GM19193 (cell line): ENCODE data around the gene RELB.

ENCODE experiments used
- POLR2A ChIP-seq: IDR thresholded peaks from 4 replicates; pipeline ENCODE4 v1.6.1; 2011; ENCODE audit not compliant: insufficient read depth, insufficient read length; ENCODE audit errors: extremely low read depth

The RELB gene

DNA sequence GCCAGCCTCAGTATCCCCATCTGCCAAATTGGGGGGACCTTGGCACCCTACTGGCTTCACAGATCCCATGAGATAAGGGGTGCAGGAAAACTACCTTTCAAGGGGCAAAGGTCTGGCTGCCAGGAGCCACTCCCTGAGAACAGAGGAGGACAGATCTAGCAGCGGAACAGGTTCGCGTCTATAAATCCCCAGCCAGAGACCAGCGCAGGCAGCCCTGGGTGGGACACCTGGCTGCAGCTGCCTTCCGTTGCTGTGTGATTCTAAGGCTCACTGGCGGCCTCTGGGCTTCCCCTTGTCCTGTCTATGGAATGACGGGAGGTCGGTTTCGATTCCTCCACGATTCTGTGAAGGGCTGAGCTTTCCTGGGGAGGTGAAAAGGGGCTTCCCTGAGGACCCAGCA lies 7.3 kb downstream of the RELB start:
- TF ChIP-seq POLR2A, result no peak

DNA sequence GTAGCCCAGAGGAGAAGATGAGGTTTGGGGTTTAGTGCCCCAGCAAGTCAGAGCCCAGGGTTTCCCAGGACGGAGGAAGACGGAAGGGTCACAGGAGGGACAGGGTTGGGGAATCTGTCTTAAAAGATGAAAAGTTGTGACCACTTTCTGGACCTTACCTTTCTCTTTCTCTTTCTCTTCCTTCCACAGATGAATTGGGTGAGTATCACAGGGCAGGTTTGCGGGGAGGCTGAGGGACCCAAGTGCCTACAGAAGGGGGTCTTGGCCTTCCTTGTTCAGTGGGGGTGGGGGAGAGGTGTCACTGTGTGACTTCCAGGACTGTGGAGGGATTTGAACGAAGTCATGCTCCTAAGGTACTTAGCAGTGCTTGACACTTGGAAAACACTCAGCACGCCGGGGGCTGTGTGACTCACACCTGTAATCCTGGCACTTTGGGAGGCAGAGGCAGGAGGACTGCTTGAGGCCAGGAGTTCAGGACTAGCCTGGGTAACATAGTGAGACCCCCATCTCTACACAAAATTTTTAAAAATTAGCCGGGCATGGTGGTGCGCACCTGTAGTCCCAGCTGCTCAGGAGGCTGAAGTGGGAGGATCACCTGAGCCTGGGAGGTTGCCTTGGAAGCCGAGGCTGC lies 8.5 kb downstream of the RELB start:
- TF ChIP-seq POLR2A, result no peak

DNA sequence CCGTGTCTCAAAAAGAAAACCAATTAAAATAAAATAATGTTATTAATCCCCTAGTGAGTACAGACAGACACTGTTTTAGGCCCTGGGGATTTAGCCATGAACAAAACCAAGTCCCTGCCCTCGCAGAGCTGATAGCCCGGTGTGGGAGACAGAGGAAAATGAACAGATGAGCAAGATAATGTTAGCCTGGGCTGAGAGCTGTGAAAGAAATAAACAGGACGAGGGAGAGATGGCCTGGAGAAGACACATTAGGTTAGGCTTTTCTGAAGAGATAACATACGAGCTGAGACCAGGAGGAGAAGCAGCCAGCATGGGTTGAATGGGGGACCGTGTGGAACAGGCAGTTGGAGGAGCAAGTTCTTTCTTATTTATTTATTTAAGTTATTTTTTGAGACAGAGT lies 9.0 kb downstream of the RELB start:
- TF ChIP-seq POLR2A, result peak; percentile 17

DNA sequence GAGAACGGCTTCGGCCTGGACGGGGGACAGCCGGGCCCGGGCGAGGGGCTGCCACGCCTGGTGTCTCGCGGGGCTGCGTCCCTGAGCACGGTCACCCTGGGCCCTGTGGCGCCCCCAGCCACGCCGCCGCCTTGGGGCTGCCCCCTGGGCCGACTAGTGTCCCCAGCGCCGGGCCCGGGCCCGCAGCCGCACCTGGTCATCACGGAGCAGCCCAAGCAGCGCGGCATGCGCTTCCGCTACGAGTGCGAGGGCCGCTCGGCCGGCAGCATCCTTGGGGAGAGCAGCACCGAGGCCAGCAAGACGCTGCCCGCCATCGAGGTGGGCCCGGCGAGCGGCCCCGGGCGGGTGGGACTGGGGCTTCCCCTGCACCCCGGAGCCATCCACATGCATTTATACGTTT lies 10.7 kb downstream of the RELB start:
- TF ChIP-seq POLR2A, result no peak

DNA sequence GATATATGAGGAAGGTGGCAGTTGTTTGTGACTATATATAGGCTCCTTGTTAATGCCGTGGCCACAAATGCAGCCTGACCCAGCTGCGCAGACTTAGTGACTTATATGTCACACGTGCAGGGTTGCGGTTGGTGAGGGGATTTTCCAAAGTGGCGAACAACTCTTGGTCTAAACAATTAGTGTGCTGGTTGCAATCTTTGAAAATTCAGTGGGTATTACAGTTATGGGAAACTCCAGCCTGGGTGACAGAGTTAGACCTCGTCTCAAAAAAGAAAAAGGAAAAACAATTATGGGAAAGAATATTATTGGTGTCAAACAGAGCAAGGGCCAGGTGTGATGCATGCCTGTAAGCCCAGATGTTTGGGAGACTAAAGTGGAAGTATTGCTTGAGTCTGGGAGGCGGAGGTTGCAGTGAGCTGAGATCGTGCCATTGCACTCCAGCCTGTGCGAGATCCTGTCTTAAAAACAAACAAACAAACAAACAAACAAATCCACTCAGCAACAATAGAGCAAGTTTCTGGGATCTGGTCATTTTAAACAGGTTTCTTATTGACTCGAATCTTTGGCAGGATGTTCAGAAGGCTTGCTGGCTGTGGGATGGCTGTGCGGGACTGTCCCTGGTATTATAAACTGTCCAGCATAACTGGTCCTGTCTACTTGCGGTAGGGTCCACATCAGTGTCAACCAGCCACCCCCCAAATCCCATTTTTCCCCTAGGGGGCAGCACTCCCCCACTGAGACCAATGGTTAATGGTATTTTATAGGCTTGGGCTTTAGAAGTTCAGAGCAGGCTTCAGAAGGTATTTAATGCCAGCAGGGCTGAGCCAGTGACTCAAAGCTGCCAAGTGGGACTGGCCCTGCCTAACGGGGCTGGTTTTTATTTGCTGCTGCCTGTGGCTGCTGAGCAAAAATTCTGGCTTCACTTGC lies 15.4 kb downstream of the RELB start:
- peak; percentile 27 for TF ChIP-seq POLR2A

DNA sequence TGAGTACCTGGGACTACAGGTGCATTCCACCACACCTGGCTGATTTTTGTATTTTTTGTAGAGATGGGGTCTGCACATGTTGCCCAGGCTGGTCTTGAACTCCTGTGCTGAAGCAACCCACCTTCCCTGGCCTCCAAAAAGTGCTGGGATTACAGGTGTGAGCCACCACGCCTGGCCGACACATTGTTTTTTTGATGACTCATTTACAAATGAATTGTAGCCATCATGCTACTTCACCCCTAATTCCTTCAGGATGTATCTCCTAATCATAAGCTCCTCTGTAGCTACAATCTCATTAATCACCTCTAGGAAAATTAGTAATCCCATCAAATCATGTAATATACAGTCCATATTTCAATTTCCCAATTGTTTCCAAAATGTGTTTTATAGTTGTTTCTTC lies 17.9 kb downstream of the RELB start:
- TF ChIP-seq POLR2A, result no peak

DNA sequence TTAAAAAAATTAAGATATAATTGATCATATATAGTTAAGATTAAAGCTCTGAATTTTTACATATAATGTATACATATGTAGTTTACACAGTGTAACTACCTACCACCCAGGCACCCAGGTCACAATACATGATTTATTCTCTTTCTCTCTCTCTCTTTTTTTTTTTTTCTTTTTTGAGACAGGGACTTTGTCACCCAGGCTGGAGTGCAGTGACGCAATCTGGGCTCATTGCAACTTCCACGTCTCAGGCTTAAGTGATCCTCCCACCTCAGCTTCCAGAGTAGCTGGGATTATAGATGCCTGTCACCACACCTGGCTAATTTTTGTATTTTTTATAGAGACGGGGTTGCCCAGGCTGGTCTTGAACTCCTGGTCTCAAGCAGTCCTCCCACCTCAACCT lies 18.8 kb downstream of the RELB start:
- TF ChIP-seq POLR2A, result no peak

DNA sequence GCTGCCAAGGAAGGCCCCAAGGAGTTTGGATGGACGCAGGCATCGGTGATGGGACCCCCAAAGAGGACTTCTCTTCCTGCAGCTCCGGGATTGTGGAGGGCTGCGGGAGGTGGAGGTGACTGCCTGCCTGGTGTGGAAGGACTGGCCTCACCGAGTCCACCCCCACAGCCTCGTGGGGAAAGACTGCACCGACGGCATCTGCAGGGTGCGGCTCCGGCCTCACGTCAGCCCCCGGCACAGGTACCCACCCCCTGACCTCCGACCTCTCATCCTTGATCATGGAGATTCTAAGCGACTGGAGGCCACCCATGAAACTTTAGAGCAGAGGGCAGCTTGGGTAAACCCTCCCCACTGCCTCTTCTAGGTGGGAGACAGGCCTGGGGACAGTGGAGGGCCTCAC lies 20.7 kb downstream of the RELB start:
- TF ChIP-seq POLR2A, result no peak

DNA sequence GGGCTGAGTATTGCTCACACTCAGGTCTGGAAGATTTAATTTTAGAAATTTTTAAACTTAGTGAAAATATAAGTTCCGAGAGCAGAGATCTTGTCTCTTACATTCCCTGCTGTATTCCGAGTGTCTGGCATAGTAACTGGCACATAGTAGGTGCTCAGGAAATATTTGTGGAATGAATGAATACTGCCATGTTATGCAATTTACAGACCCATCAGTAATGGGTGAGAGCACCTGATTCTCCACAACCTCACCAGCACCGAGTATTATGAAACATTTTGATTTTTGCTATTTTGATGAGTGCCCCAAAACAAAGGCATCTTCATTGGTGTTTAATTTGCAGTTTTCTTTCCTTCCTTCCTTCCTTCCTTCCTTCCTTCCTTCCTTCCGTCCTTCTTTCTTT lies 21.8 kb downstream of the RELB start:
- TF ChIP-seq POLR2A, result no peak

DNA sequence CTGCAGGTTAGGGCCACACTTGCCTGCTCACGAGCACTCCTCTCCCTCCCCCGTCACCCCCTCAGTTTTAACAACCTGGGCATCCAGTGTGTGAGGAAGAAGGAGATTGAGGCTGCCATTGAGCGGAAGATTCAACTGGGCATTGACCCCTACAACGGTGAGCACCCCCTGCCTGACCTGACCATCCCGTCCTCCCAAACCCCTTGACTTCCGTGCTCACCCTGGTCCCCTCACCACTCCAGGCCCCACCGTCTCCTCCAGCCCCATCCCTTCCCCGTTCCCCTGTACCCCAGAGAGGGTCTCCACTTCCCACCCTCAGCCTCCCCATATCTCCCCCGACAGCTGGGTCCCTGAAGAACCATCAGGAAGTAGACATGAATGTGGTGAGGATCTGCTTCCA lies 24.0 kb downstream of the RELB start:
- no peak for TF ChIP-seq POLR2A

DNA sequence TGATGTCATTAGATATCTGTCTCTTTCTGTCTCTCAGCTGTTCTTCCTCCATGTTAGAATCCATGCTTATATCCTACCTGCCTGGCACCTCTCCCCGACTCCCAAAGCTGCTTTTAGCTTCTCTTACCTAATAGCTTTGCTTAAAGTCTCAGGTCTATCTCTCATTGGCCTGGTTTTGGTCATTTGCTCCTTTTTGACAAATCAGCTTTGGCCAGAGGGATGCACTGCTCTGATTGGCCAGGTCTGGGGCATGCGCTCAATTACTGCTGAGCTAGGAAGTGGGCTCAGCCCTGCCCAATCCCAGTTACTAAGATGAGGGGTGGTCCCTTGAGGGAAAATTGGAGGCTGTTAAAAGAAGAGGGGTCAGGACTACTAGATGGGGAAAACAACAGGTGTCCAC lies 26.1 kb downstream of the RELB start:
- no peak for TF ChIP-seq POLR2A

DNA sequence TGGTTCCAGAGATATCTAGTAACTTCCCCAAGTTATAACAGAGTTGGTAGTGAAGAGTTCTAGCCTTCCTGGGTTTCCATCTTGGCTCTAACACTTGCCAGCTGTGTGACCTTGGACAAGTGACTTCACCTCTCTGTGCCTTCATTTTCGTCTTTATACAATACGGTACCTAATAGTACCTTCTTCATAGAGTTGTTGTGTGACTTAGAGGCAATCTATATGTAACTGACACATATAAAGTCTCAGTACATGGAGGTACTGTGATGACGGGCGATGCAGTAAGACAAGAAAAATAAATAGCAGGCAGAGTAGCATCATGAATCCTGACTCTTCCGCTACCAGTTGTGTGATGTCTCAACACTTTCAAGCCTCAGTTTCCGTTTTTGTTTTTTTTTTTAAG lies 29.6 kb downstream of the RELB start:
- no peak for TF ChIP-seq POLR2A

DNA sequence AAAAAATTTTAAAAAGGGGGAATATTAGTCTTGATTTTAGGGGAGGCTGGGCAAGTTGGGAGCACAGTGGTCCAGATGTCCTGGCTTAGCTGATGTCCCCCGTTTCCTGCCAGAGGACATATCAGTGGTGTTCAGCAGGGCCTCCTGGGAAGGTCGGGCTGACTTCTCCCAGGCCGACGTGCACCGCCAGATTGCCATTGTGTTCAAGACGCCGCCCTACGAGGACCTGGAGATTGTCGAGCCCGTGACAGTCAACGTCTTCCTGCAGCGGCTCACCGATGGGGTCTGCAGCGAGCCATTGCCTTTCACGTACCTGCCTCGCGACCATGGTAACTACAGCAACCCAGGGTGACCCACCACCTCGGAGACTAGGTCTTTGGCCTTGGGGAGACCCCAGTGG lies 31.2 kb downstream of the RELB start:
- no peak for TF ChIP-seq POLR2A

DNA sequence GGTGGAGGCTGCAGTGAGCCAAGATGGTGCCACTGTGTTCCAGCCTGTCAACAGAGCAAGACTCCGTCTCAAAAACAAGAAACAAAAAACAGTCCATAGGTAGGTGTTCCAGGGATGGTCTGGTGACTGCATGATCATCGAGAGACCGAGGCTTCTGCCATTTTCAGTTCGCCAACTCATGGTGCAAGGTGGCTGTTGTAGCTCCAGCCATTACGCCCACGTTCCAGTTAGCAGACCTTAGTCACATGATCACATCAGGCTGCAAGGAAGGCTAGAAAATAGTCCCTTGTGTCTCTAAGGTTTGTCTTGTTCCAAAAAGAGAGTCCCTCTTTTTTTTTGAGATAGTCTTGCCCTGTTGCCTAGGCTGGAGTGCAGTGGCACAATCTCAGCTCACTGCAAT lies 34.5 kb downstream of the RELB start:
- no peak for TF ChIP-seq POLR2A

DNA sequence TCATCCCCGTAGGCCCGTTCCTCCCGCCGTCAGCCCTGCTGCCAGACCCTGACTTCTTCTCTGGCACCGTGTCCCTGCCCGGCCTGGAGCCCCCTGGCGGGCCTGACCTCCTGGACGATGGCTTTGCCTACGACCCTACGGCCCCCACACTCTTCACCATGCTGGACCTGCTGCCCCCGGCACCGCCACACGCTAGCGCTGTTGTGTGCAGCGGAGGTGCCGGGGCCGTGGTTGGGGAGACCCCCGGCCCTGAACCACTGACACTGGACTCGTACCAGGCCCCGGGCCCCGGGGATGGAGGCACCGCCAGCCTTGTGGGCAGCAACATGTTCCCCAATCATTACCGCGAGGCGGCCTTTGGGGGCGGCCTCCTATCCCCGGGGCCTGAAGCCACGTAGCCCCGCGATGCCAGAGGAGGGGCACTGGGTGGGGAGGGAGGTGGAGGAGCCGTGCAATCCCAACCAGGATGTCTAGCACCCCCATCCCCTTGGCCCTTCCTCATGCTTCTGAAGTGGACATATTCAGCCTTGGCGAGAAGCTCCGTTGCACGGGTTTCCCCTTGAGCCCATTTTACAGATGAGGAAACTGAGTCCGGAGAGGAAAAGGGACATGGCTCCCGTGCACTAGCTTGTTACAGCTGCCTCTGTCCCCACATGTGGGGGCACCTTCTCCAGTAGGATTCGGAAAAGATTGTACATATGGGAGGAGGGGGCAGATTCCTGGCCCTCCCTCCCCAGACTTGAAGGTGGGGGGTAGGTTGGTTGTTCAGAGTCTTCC lies 36.3 kb downstream of the RELB start:
- peak; percentile 7 for TF ChIP-seq POLR2A

DNA sequence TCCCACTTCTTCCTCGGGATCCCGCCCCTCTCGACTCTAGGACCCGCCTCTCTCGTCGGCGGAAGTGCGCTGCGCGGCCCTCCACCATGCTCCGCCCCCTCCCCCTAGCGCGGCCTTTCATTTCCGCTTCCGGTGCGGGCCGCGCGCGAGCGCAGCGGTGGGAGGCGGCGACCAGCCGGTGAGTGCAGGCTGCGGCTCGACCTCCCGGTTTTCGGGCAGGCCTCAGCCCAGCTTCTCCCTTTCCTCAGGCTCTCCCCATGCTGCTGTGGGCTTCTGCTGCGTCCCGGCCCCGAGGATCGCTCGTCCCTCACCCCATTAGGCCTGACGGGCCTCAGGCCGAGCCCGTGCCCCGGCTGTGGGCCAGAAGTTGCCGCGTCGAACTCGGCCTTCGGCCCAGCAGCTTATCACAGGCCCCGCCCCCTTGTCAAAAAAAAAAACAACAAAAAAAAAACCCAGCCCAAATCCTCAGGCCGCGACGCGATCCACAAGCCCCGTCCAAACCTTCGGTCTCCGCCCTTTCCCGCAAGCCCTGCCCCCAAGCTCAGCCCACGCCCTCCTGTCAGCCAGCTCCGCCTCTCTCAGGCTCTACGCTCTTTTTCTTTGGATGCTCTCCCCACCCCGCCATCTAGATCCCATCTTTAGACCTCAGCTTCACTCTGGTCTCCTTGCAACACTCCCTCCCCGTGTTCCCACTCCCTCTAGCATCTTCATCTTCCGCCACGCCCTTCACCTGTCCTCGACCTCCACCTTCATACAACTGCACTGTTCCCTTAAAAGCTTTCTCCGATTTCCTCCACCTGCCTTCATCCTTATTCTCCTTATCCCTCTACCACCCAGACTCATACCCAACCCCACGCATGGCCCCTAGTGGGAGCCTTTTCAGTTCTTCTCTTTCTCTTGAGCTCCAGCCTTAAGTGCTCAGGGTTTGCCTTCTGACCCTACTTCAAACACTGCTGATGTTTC lies 37.9 kb downstream of the RELB start, which contains the start of gene CLASRP:
Gene CLASRP, plus strand, starts transcription at position 115 of the 963 bp plus-strand sequence. CDS start 1,168 bp downstream, outside the sequence.
- TF ChIP-seq POLR2A, result peak; percentile 95
